Kidney (tissue), 14 donors: Measurements from ENCODE around the gene SLC35F2. TPM values are rescaled to one million over a fixed set of nuclear protein-coding genes. Genes with fewer than 3 reads are reported as not detected.

Source experiments
- DNase-seq, 5 donors: peaks; one replicate each; pipeline ENCODE4 v3.0.0-alpha.2; 2013 to 2020
- FAIRE-seq: peaks from 2 replicates; lab custom pipeline; 2012; peaks lifted over from hg19 to GRCh38; lab: Jason Lieb, UNC
- H3K27ac ChIP-seq, 2 donors: one replicate each; pipeline ENCODE4 v1.7.0; 2013; ENCODE audit warnings: low read depth in 2 of 2, low read length in 2 of 2, inconsistent platforms in 1 of 2
- H3K27me3 ChIP-seq: one replicate; pipeline ENCODE4 v1.7.1; 2013; ENCODE audit warnings: low read length, inconsistent platforms; ENCODE audit not compliant: control insufficient read depth, insufficient read depth
- H3K36me3 ChIP-seq, 3 donors: one replicate each; pipeline versions ENCODE4 v1.7.0 to v1.7.1; 2013; ENCODE audit warnings: low read length in 3 of 3, control low read depth in 1 of 3, inconsistent platforms in 1 of 3; ENCODE audit not compliant: insufficient read depth in 3 of 3, control insufficient read depth in 2 of 3
- H3K4me1 ChIP-seq, 3 donors: one replicate each; pipeline versions ENCODE4 v1.7.0 to v1.7.1; 2013; ENCODE audit warnings: low read length in 3 of 3, inconsistent platforms in 1 of 3, low read depth in 1 of 3; ENCODE audit not compliant: control insufficient read depth in 2 of 3, insufficient read depth in 2 of 3
- H3K4me3 ChIP-seq, 3 donors: one replicate each; pipeline versions ENCODE4 v1.7.0 to v1.8.1; 2013; ENCODE audit warnings: low read length in 3 of 3, control low read depth in 1 of 3, inconsistent platforms in 1 of 3
- H3K9ac ChIP-seq, 3 donors: one replicate each; pipeline versions ENCODE4 v1.7.0 to v1.7.1; 2013; ENCODE audit warnings: low read length in 3 of 3, control low read depth in 1 of 3, inconsistent platforms in 1 of 3
- H3K9me3 ChIP-seq, 3 donors: one replicate each; pipeline versions ENCODE4 v1.7.0 to v1.7.1; 2013; ENCODE audit warnings: low read length in 3 of 3, control low read depth in 1 of 3, inconsistent platforms in 1 of 3; ENCODE audit not compliant: control insufficient read depth in 2 of 3, insufficient read depth in 1 of 3
- CTCF ChIP-seq: IDR thresholded peaks from 3 replicates; pipeline ENCODE4 v1.5.1; 2012; ENCODE audit warnings: mild to moderate bottlenecking, moderate library complexity, borderline replicate concordance; ENCODE audit not compliant: insufficient read depth; ENCODE audit errors: extremely low read depth
- intact Hi-C: fragments of 100-400 bp; cut with DNase I; formaldehyde crosslinking; loops from one replicate; pipeline ENCODE4 v1.11.1; 2022
- polyA plus RNA-seq: library from polyadenylated mRNA; stranded (reverse); fragments of 350-450 nt; fragmentation: Illumina TruSeq; extraction: RNeasy Lipid Tissue Mini Kit (QIAGEN cat#74804); gene quantifications from one replicate; pipeline ENCODE4 v1.2.3, GENCODE V29; 2014; ENCODE audit warnings: low read depth, low replicate concordance; ENCODE audit not compliant: insufficient read depth
- total RNA-seq: library from RNA; stranded (reverse); fragmentation: NEBNext Ultra II Directional; extraction: Animal tissue kit (Norgen Biotek cat#: 25700); gene quantifications from one replicate; pipeline ENCODE4 v1.2.1, GENCODE V29; 2021
- donor health status: control.
- donor health status: control.
- donor health status: control.
- donor health status: control.
- donor health status: control.
- donor health status: DM: yes; HTN: yes; CAD: no.
- donor health status: Normal renal cell carcinoma (clear cell type).

The SLC35F2 gene
- total and polyA plus RNA-seq, 2 donors from 2014 or later = 10.2 to 16.6 TPM

GRCh38 chr11:107827041-107827440 is 31.5 kb downstream of the SLC35F2 start:
- intact Hi-C loops = no loop called here
- no peak overlapping the region for H3K9ac ChIP-seq
- FAIRE-seq = no peak

DNA sequence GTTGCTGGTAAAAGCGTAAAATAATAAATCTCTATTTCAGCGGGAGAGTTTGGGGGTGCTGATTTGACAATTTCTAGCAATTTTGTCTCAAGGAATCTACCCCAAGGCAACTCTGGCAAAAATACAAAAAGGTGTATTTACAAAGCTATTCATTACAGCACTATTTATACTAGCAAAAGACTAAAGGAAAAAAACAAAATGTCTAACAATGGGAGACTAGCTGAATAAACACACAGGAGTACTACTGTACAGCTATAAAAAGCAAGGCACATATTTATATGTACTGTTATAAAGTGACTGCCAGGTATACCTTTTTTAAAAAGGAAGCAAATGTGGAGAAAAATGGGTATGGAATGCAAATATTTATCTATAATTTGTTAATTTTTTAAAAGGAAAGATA is 32.7 kb downstream of the SLC35F2 start:
- Histone ChIP-seq H3K27ac (no peak overlapping the region), H3K36me3 (no peaks in the 10 kb centered on the region), H3K27me3 (no peaks in the 10 kb centered on the region), H3K4me3 (no peak overlapping the region), H3K9me3 (no peaks in the 10 kb centered on the region), H3K9ac (no peak overlapping the region), H3K4me1 (no peaks in the 10 kb centered on the region)
- FAIRE-seq = no peak
- DNase-seq = no peak
- intact Hi-C loops = no loop called here
- TF ChIP-seq CTCF = no peak

More at GRCh38 chr11:107827041-107827440, 31.5 kb downstream of the SLC35F2 start:
- TF ChIP-seq CTCF = no peak
- no peak for DNase-seq
- no peaks in the 10 kb centered on the region for H3K9me3 ChIP-seq
- no peaks in the 10 kb centered on the region for H3K27me3 ChIP-seq
- H3K4me3 ChIP-seq = no peak overlapping the region
- no peak overlapping the region for H3K27ac ChIP-seq
- no peaks in the 10 kb centered on the region for H3K36me3 ChIP-seq
- H3K4me1 ChIP-seq = no peaks in the 10 kb centered on the region

DNA sequence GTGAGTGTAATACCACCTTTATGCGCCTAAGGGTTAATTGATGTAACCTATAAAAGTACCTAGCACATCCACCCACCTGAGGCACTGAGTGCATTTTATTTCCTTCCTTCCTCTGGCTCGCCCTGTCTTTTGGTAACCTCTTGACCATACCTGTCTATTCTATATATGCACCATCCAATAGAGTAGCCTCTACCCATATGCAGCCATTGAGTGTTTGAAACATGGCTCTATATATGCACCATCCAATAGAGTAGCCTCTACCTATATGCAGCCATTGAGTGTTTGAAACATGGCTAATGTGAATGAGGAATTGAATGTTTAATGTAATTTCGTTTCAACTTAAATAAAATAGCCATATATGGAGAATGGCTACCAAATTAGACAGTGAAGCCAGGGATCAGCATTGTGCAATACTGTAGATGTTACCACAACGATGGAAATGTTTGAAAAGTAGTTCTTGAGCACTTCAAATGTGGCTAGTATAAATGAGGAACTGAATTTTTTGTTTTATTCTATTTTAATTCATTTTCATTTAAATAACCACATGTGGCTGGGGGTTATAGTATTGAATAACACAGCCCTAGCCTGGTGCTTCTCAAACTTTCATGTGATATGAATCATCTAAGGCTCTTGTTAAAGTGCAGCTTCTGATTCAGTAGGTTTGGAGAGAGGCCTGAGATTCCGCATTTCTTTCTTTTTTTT is 33.8 kb downstream of the SLC35F2 start:
- no peak for FAIRE-seq
- intact Hi-C loops = no loop called here

More for the DNA sequence above, 33.8 kb downstream of the SLC35F2 start:
- DNase-seq = no peak
- TF ChIP-seq CTCF = no peak
- H3K27me3 ChIP-seq = no peaks in the 10 kb centered on the region
- no peak overlapping the region for H3K4me3 ChIP-seq
- no peaks in the 10 kb centered on the region for H3K36me3 ChIP-seq
- no peak overlapping the region for H3K9ac ChIP-seq
- H3K27ac ChIP-seq = no peak overlapping the region
- no peaks in the 10 kb centered on the region for H3K4me1 ChIP-seq
- H3K9me3 ChIP-seq = no peaks in the 10 kb centered on the region
